HEK293 (cell line): Measurements from ENCODE around the gene TM7SF3.

Experiments used
- ATF2 ChIP-seq: fragments of 450-650 bp; formaldehyde crosslinking; IDR thresholded peaks from 2 replicates; pipeline ENCODE4 v1.5.1; 2016; ENCODE audit warnings: missing biosample characterization, missing genetic modification characterization, low read depth
- HOXD13 ChIP-seq: sonication (generic); formaldehyde crosslinking; IDR thresholded peaks from 2 replicates; pipeline ENCODE4 v1.8.0; 2022; ENCODE audit warnings: missing genetic modification reagents, borderline replicate concordance
- PRDM4 ChIP-seq: fragments of 450-650 bp; formaldehyde crosslinking; IDR thresholded peaks from 2 replicates; pipeline ENCODE4 v1.5.1; 2017; ENCODE audit warnings: missing biosample characterization, missing genetic modification characterization
- SP3 ChIP-seq: fragments of 450-650 bp; formaldehyde crosslinking; IDR thresholded peaks from 2 replicates; pipeline ENCODE4 v1.5.1; 2016; ENCODE audit warnings: missing biosample characterization, missing genetic modification characterization
- ZBTB7A ChIP-seq: fragments of 450-650 bp; formaldehyde crosslinking; IDR thresholded peaks from 2 replicates; pipeline ENCODE4 v1.5.1; 2016; ENCODE audit warnings: low read depth, missing biosample characterization, missing genetic modification characterization
- ZNF121 ChIP-seq: fragments of 450-650 bp; formaldehyde crosslinking; IDR thresholded peaks from 2 replicates; pipeline ENCODE4 v1.5.1; 2016; ENCODE audit warnings: missing biosample characterization, missing genetic modification characterization
- ZNF266 ChIP-seq: fragments of 450-650 bp; formaldehyde crosslinking; IDR thresholded peaks from 2 replicates; pipeline ENCODE4 v1.5.1; 2016; ENCODE audit warnings: missing biosample characterization, missing genetic modification characterization, low read depth
- ZNF274 ChIP-seq, 2 experiments: fragments of 200-500 bp in 1 of 2; fragments of 450-650 bp in 1 of 2; sonication (Bioruptor generic) in 1 of 2; formaldehyde crosslinking in 1 of 2; IDR thresholded peaks; 2 replicates each; pipeline versions ENCODE4 v1.5.1 to v1.6.1; 2014 to 2016; ENCODE audit warnings: borderline replicate concordance in 1 of 2, inconsistent platforms in 1 of 2, low read length in 1 of 2, missing biosample characterization in 1 of 2, missing genetic modification characterization in 1 of 2
- ZNF561 ChIP-seq: fragments of 450-650 bp; IDR thresholded peaks from 2 replicates; pipeline ENCODE4 v1.5.1; 2018; ENCODE audit warnings: missing biosample characterization, missing genetic modification characterization, borderline replicate concordance
- ZNF785 ChIP-seq: fragments of 450-650 bp; formaldehyde crosslinking; IDR thresholded peaks from 2 replicates; pipeline ENCODE4 v1.5.1; 2016; ENCODE audit warnings: missing biosample characterization, missing genetic modification characterization
- ZNF837 ChIP-seq: fragments of 450-650 bp; formaldehyde crosslinking; IDR thresholded peaks from 2 replicates; pipeline ENCODE4 v1.5.1; 2016; ENCODE audit warnings: missing biosample characterization, missing genetic modification characterization
- TF ChIP-seq, protein P1 (sequence below): fragments of 450-650 bp; formaldehyde crosslinking; IDR thresholded peaks from 2 replicates; pipeline ENCODE4 v1.5.1; 2016; ENCODE audit warnings: missing biosample characterization, missing genetic modification characterization

- TF ChIP-seq ATF2 (tag by site-specific recombination) = no peak
- TF ChIP-seq, protein P1, sequence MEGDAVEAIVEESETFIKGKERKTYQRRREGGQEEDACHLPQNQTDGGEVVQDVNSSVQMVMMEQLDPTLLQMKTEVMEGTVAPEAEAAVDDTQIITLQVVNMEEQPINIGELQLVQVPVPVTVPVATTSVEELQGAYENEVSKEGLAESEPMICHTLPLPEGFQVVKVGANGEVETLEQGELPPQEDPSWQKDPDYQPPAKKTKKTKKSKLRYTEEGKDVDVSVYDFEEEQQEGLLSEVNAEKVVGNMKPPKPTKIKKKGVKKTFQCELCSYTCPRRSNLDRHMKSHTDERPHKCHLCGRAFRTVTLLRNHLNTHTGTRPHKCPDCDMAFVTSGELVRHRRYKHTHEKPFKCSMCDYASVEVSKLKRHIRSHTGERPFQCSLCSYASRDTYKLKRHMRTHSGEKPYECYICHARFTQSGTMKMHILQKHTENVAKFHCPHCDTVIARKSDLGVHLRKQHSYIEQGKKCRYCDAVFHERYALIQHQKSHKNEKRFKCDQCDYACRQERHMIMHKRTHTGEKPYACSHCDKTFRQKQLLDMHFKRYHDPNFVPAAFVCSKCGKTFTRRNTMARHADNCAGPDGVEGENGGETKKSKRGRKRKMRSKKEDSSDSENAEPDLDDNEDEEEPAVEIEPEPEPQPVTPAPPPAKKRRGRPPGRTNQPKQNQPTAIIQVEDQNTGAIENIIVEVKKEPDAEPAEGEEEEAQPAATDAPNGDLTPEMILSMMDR (tag by site-specific recombination) = no peak
- no peak for TF ChIP-seq ZNF266 (tag by site-specific recombination)
- TF ChIP-seq ZNF561 (tag by site-specific recombination) = no peak
- no peak for TF ChIP-seq SP3 (tag by site-specific recombination)
- no peak for TF ChIP-seq HOXD13
- TF ChIP-seq ZBTB7A (tag by site-specific recombination) = no peak
- no peak for TF ChIP-seq ZNF785 (tag by site-specific recombination)
- TF ChIP-seq ZNF121 (tag by site-specific recombination) = no peak
- no peak for TF ChIP-seq ZNF837
- no peak for TF ChIP-seq PRDM4 (tag by site-specific recombination)
- TF ChIP-seq ZNF274 (IDR thresholded peaks at IDR 0.05; ENCODE audit: low read length) = no peak
- no peak for TF ChIP-seq ZNF274 (tag by site-specific recombination; IDR thresholded peaks at IDR 0.05; ENCODE audit: borderline replicate concordance)
These were observed 52.4 kb downstream of the TM7SF3 start for GRCh38 chr12:26961803-26962202.
